CD4-positive, alpha-beta T cell (primary cell): ENCODE data around the gene SCD5. TPM values are rescaled to one million over a fixed set of nuclear protein-coding genes. Genes with fewer than 3 reads are reported as not detected.

Experiments
- ATAC-seq: fragments of 200-7000 bp; cut with Tn5 transposase; one replicate; pipeline ENCODE4 v1.10.0; 2022; ENCODE audit warnings: mild to moderate bottlenecking; ENCODE audit not compliant: poor library complexity
- CTCF ChIA-PET: fragments of 350-600 bp; sonication (Branson Sonifier 250); formaldehyde crosslinking; loops from one replicate; lab custom pipeline; 2021; ENCODE audit warnings: antibody characterized with exemption, inconsistent platforms; lab: Charles Lee
- POLR2A ChIA-PET: fragments of 350-600 bp; sonication (Branson Sonifier 250); formaldehyde crosslinking; loops from one replicate; lab custom pipeline; 2021; ENCODE audit warnings: antibody characterized with exemption, inconsistent platforms; lab: Charles Lee
- DNase-seq, 14 experiments: peaks; one replicate each; pipeline ENCODE4 v3.0.0-alpha.2; 2013 to 2020; ENCODE audit warnings: mixed read lengths in 2 of 14
- H3K27ac ChIP-seq, 2 donors: one replicate each; pipeline versions ENCODE4 v1.5.1 to v1.7.0; 2013; ENCODE audit warnings: low read length in 2 of 2, low read depth in 1 of 2, mild to moderate bottlenecking in 1 of 2
- H3K27me3 ChIP-seq, 2 experiments: 1 replicate in 1 of 2; 2 replicates in 1 of 2; pipeline versions ENCODE4 v1.6.1 to v1.7.0; 2013; ENCODE audit warnings: low read length in 2 of 2, control low read depth in 1 of 2, mild to moderate bottlenecking in 1 of 2, moderate library complexity in 1 of 2; ENCODE audit not compliant: insufficient read depth in 2 of 2, control insufficient read depth in 1 of 2
- H3K36me3 ChIP-seq: one replicate; pipeline ENCODE4 v1.6.1; 2013; ENCODE audit warnings: low read length, control low read depth; ENCODE audit not compliant: insufficient read depth
- H3K4me1 ChIP-seq: one replicate; pipeline ENCODE4 v1.6.1; 2013; ENCODE audit warnings: low read length, control low read depth; ENCODE audit not compliant: insufficient read depth
- H3K4me3 ChIP-seq: one replicate; pipeline ENCODE4 v1.5.1; 2013; ENCODE audit warnings: mild to moderate bottlenecking, low read length, moderate library complexity
- H3K9me3 ChIP-seq, 2 experiments: 1 replicate in 1 of 2; 2 replicates in 1 of 2; pipeline versions ENCODE4 v1.6.1 to v1.7.0; 2013; ENCODE audit warnings: low read length in 2 of 2, mild to moderate bottlenecking in 2 of 2, control low read depth in 1 of 2, moderate library complexity in 1 of 2; ENCODE audit not compliant: control insufficient read depth in 1 of 2, insufficient read depth in 1 of 2
- H3K27ac Mint-ChIP-seq: one replicate; pipeline ENCODE4 v1.8.0; 2020; ENCODE audit warnings: mixed read lengths
- H3K27me3 Mint-ChIP-seq: one replicate; pipeline ENCODE4 v1.8.0; 2021; ENCODE audit warnings: mixed read lengths
- H3K36me3 Mint-ChIP-seq: one replicate; pipeline ENCODE4 v1.8.0; 2021; ENCODE audit warnings: low read depth, mixed read lengths
- H3K4me1 Mint-ChIP-seq: one replicate; pipeline ENCODE4 v1.8.0; 2021; ENCODE audit warnings: low read depth, mixed read lengths
- H3K4me3 Mint-ChIP-seq: one replicate; pipeline ENCODE4 v1.8.0; 2020; ENCODE audit warnings: mild to moderate bottlenecking, mixed read lengths
- H3K9me3 Mint-ChIP-seq: one replicate; pipeline ENCODE4 v1.8.0; 2020; ENCODE audit warnings: mixed read lengths
- intact Hi-C, 2 experiments: fragments of 100-400 bp; cut with DNase I in 1 of 2; cut with micrococcal nuclease in 1 of 2; formaldehyde crosslinking; loops; one replicate each; pipeline versions ENCODE4 v1.15.1 to v1.9.0; 2023 to 2025; cut with DNase I, micrococcal nuclease
- total RNA-seq, 174 experiments: library from RNA in 2 of 174; stranded (reverse) in 2 of 174; gene quantifications; one replicate each; pipeline ENCODE4 v1.2.3 and lab custom pipeline; 2021 to 2026
- TF ChIP-seq, protein P1 (sequence below): fragments of 200-600 bp; IDR thresholded peaks from one replicate; pipeline ENCODE4 v1.8.0; 2022; ENCODE audit warnings: antibody characterized with exemption, mild to moderate bottlenecking

The SCD5 gene
- total RNA-seq, 2 experiments from 2014 or later: 0.14 to 0.25 TPM

DNA sequence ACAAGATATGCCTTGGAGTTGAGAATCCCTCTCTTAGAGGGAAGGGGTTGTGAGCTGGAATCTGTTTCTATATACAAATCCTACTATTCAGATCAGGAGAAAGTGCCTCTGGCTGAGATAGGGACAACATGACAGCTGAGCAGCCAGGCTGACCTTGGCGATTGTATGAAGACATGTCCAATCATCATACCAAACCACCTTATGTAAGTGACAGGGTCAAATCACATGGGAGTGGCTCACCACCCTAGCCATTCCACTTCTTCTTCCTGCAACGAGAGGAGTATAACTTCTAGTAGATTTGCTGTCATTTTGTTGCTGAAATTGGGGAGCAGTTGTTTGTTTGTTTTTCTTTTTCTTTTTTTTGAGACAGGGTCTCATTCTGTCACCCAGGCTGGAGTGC is 188.6 kb downstream of the SCD5 start:
- DNase-seq (no peak), ATAC-seq (no peak)
- POLR2A ChIA-PET: no interaction called here
- Histone ChIP-seq H3K27ac (no peak overlapping the region), H3K4me1 (no peaks in the 10 kb centered on the region), H3K9me3 (no peaks in the 10 kb centered on the region), H3K27me3 (no peaks in the 10 kb centered on the region), H3K4me3 (no peak overlapping the region), H3K36me3 (no peaks in the 10 kb centered on the region)
- no peaks in the 10 kb centered on the region for H3K9me3 Mint-ChIP-seq
- no peaks in the 10 kb centered on the region for H3K4me1 Mint-ChIP-seq
- intact Hi-C loops: no loop called here
- H3K4me3 Mint-ChIP-seq: no peak overlapping the region
- H3K36me3 Mint-ChIP-seq: no peaks in the 10 kb centered on the region
- TF ChIP-seq, protein P1, sequence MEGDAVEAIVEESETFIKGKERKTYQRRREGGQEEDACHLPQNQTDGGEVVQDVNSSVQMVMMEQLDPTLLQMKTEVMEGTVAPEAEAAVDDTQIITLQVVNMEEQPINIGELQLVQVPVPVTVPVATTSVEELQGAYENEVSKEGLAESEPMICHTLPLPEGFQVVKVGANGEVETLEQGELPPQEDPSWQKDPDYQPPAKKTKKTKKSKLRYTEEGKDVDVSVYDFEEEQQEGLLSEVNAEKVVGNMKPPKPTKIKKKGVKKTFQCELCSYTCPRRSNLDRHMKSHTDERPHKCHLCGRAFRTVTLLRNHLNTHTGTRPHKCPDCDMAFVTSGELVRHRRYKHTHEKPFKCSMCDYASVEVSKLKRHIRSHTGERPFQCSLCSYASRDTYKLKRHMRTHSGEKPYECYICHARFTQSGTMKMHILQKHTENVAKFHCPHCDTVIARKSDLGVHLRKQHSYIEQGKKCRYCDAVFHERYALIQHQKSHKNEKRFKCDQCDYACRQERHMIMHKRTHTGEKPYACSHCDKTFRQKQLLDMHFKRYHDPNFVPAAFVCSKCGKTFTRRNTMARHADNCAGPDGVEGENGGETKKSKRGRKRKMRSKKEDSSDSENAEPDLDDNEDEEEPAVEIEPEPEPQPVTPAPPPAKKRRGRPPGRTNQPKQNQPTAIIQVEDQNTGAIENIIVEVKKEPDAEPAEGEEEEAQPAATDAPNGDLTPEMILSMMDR: no peak
- no peaks in the 10 kb centered on the region for H3K27me3 Mint-ChIP-seq
- CTCF ChIA-PET: no interaction called here
- H3K27ac Mint-ChIP-seq: no peak overlapping the region

DNA sequence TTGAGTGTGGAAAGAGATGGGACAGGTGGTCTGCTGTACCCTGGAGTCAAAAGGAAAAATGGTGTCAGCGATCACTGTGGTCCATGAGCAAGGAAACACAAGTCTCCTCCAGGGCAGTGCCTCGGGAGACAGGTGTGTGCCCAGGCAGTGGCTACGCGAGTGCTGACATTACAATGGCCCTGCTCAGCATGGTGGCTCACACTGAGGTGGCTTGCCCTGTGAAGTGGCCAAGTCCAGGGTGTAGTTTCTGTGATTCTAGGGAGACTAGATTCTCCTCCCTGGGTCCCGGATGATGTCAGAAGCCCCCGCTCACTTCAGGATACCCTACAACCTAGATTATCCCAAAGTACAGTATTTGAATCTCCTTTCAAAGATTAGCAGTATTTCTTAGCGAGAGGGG is 192.0 kb downstream of the SCD5 start:
- ChIA-PET CTCF (no interaction called here), POLR2A (no interaction called here)
- no peak overlapping the region for H3K4me3 ChIP-seq
- no peaks in the 10 kb centered on the region for H3K9me3 ChIP-seq
- Mint-ChIP-seq H3K36me3 (no peaks in the 10 kb centered on the region), H3K9me3 (no peaks in the 10 kb centered on the region), H3K27me3 (no peaks in the 10 kb centered on the region), H3K4me1 (no peaks in the 10 kb centered on the region), H3K27ac (no peak overlapping the region), H3K4me3 (no peak overlapping the region)
- no peak overlapping the region for H3K27ac ChIP-seq
- TF ChIP-seq, protein P1: no peak
- DNase-seq (no peak), ATAC-seq (no peak)
- H3K36me3 ChIP-seq: no peaks in the 10 kb centered on the region
- no peaks in the 10 kb centered on the region for H3K4me1 ChIP-seq
- no peaks in the 10 kb centered on the region for H3K27me3 ChIP-seq
- intact Hi-C loops: no loop called here

DNA sequence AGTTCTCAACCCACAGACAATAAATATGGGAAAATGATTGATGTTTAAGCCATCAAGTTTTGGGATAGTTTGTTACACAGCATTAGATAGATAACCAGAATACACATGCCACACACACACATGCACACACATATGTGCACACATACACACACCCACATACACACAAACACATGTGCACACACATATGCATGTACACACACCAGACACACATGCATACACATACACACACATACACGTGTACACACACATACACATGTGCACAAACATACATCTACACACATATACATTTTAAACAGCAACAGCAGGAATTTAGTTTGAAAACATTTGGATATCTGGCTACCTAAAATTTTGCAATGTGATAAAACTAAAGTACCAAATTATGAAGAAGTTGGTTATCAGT is 194.1 kb downstream of the SCD5 start:
- Histone ChIP-seq H3K4me3 (no peak overlapping the region), H3K4me1 (no peaks in the 10 kb centered on the region), H3K9me3 (no peaks in the 10 kb centered on the region), H3K27me3 (no peaks in the 10 kb centered on the region), H3K36me3 (no peaks in the 10 kb centered on the region), H3K27ac (no peak overlapping the region)
- intact Hi-C loops: no loop called here
- Mint-ChIP-seq H3K27ac (no peak overlapping the region), H3K36me3 (no peaks in the 10 kb centered on the region), H3K27me3 (peaks cover under 1% of the 10 kb centered on the region), H3K4me3 (no peak overlapping the region), H3K4me1 (no peaks in the 10 kb centered on the region), H3K9me3 (no peaks in the 10 kb centered on the region)
- no peak for DNase-seq
- POLR2A ChIA-PET: no interaction called here
- TF ChIP-seq, protein P1: no peak
- no peak for ATAC-seq
- CTCF ChIA-PET: no interaction called here
